K562 (cell line): Measurements from ENCODE around the gene ERC2. TPM values are rescaled to one million over a fixed set of nuclear protein-coding genes. Genes with fewer than 3 reads are reported as not detected.

Source experiments
- ATAC-seq: fragments of 200-7000 bp; cut with Tn5 transposase; 3 replicates; pipeline ENCODE4 v1.9.1; 2020; ENCODE audit warnings: moderate library complexity
- BruUV-seq: library from RNA; stranded (reverse); fragments of 400-500 nt; replicated peaks from 2 replicates; lab custom pipeline; 2021; lab: Mats Ljungman, UMichigan
- CTCF ChIA-PET: fragments of 300-600 bp; formaldehyde crosslinking; extraction: SDS; loops from one replicate; lab custom pipeline; 2021; ENCODE audit warnings: low intra/inter-chr PET ratio; lab: Yijun Ruan, JAX
- POLR2A ChIA-PET: fragments of 300-600, 350-650 bp; sonication (Branson Sonifier 250); formaldehyde crosslinking; extraction: SDS; loops from one replicate; lab custom pipeline; 2021; ENCODE audit warnings: antibody characterized with exemption, inconsistent platforms; lab: Yijun Ruan, JAX
- DNase-seq, 4 experiments: peaks; one replicate each; pipeline versions ENCODE4 v3.0.0 to v3.0.0-alpha.2; 2011 to 2018; ENCODE audit warnings: low spot score in 3 of 4, mixed read lengths in 3 of 4; ENCODE audit errors: extremely low read depth in 1 of 4
- FAIRE-seq: peaks from 2 replicates; lab custom pipeline; 2011; peaks lifted over from hg19 to GRCh38; lab: Jason Lieb, UNC
- H2AFZ ChIP-seq: 2 replicates; pipeline ENCODE4 v1.6.0; 2011; ENCODE audit warnings: low read depth, low read length, control low read depth, inconsistent platforms
- H3K27ac ChIP-seq: fragments of 200-600 bp; 3 replicates; pipeline ENCODE4 v1.8.0; 2011; ENCODE audit warnings: low read depth, mild to moderate bottlenecking, control low read depth, inconsistent platforms, low read length, moderate library complexity, mixed read lengths; ENCODE audit errors: extremely low read depth
- H3K27me3 ChIP-seq, 2 experiments: fragments of 300-600 bp in 1 of 2; 2 replicates in 1 of 2; 3 replicates in 1 of 2; pipeline versions ENCODE4 v1.6.0 to v1.8.0; 2011; ENCODE audit warnings: inconsistent platforms in 2 of 2, low read length in 2 of 2, mild to moderate bottlenecking in 1 of 2, mixed read lengths in 1 of 2, moderate library complexity in 1 of 2; ENCODE audit not compliant: control insufficient read depth in 2 of 2, insufficient read depth in 2 of 2
- H3K36me3 ChIP-seq: fragments of 300-600 bp; 3 replicates; pipeline ENCODE4 v1.8.0; 2011; ENCODE audit warnings: mild to moderate bottlenecking, low read length, inconsistent platforms; ENCODE audit not compliant: control insufficient read depth, insufficient read depth
- H3K4me1 ChIP-seq, 2 experiments: fragments of 200-600 bp in 1 of 2; replicated peaks in 1 of 2; 2 replicates in 1 of 2; 3 replicates in 1 of 2; pipeline versions ENCODE4 v1.5.1 to v1.8.0; 2011; ENCODE audit warnings: inconsistent platforms in 2 of 2, low read length in 2 of 2, mild to moderate bottlenecking in 1 of 2, mixed read lengths in 1 of 2, moderate library complexity in 1 of 2; ENCODE audit not compliant: control insufficient read depth in 2 of 2, insufficient read depth in 2 of 2
- H3K4me2 ChIP-seq: 2 replicates; pipeline ENCODE4 v1.6.1; 2011; ENCODE audit warnings: low read length, control low read depth, inconsistent platforms, mixed read lengths; ENCODE audit not compliant: insufficient read depth
- H3K4me3 ChIP-seq: fragments of 200-600 bp; sonication (generic), shearing (Covaris generic); 2 replicates; pipeline ENCODE4 v1.5.1; 2016; ENCODE audit warnings: control low read depth, inconsistent platforms
- H3K79me2 ChIP-seq: fragments of 200-600 bp; 3 replicates; pipeline ENCODE4 v1.8.0; 2011; ENCODE audit warnings: low read length, inconsistent platforms; ENCODE audit not compliant: control insufficient read depth, insufficient read depth
- H3K9ac ChIP-seq, 2 experiments: 2 replicates each; pipeline versions ENCODE4 v1.6.0 to v1.6.1; 2011; ENCODE audit warnings: low read depth in 2 of 2, low read length in 2 of 2, control low read depth in 1 of 2, inconsistent platforms in 1 of 2, mild to moderate bottlenecking in 1 of 2, mixed read lengths in 1 of 2; ENCODE audit not compliant: insufficient read depth in 1 of 2
- H3K9me1 ChIP-seq: one replicate; pipeline ENCODE4 v1.6.0; 2011; ENCODE audit warnings: inconsistent platforms, mild to moderate bottlenecking, low read length, moderate library complexity; ENCODE audit not compliant: control insufficient read depth, insufficient read depth
- H3K9me3 ChIP-seq: replicated peaks from 2 replicates; pipeline ENCODE4 v1.5.1; 2011; ENCODE audit warnings: low read depth, low read length, inconsistent platforms; ENCODE audit not compliant: control insufficient read depth, insufficient read depth
- H4K20me1 ChIP-seq: replicated peaks from 2 replicates; pipeline ENCODE4 v1.6.1; 2011; ENCODE audit warnings: low read length, inconsistent platforms, mixed read lengths; ENCODE audit not compliant: control insufficient read depth, insufficient read depth
- ARID2 ChIP-seq: fragments of 450-650 bp; IDR thresholded peaks from 2 replicates; pipeline ENCODE4 v1.6.1; 2017; ENCODE audit warnings: antibody characterized with exemption, mild to moderate bottlenecking
- CBX2 ChIP-seq: fragments of 200-600 bp; sonication (generic); IDR thresholded peaks from one replicate; pipeline ENCODE4 v1.6.1; 2012; ENCODE audit warnings: mild to moderate bottlenecking, low read length, inconsistent platforms; ENCODE audit not compliant: insufficient read depth, poor library complexity, severe bottlenecking
- EGR1 ChIP-seq: fragments of 450-650 bp; conservative IDR thresholded peaks from 2 replicates; pipeline ENCODE4 v1.6.1; 2017; ENCODE audit warnings: mild to moderate bottlenecking
- FUS ChIP-seq: fragments of 200-400 bp; formaldehyde crosslinking; optimal IDR thresholded peaks from 2 replicates; pipeline ENCODE3; 2017; ENCODE audit warnings: low read depth, low read length
- HDAC3 ChIP-seq: fragments of 450-650 bp; IDR thresholded peaks from 2 replicates; pipeline ENCODE4 v1.6.1; 2018; ENCODE audit warnings: borderline replicate concordance, mild to moderate bottlenecking, moderate library complexity; ENCODE audit not compliant: partially characterized antibody
- ILK ChIP-seq: fragments of 450-650 bp; IDR thresholded peaks from 2 replicates; pipeline ENCODE4 v1.6.1; 2016; ENCODE audit warnings: missing genetic modification characterization, low read depth, mild to moderate bottlenecking, missing compliant biosample characterization, moderate library complexity, borderline replicate concordance
- MTA3 ChIP-seq: fragments of 450-650 bp; formaldehyde crosslinking; IDR thresholded peaks from 2 replicates; pipeline ENCODE4 v1.6.1; 2017; ENCODE audit warnings: mild to moderate bottlenecking, borderline replicate concordance
- RCOR1 ChIP-seq, 2 experiments: IDR thresholded peaks; 2 replicates each; pipeline ENCODE4 v1.6.1; 2012; ENCODE audit warnings: low read depth in 2 of 2, low read length in 2 of 2, borderline replicate concordance in 1 of 2, improper control_type of control experiment in 1 of 2
- SOX6 ChIP-seq: fragments of 450-650 bp; IDR thresholded peaks from 2 replicates; pipeline ENCODE4 v1.6.1; 2014; ENCODE audit warnings: mild to moderate bottlenecking
- WHSC1 ChIP-seq: IDR thresholded peaks from one replicate; pipeline ENCODE4 v1.6.1; 2012; ENCODE audit warnings: low read length, control low read depth, inconsistent platforms
- ZC3H11A ChIP-seq: IDR thresholded peaks from 2 replicates; pipeline ENCODE4 v1.6.1; 2012; ENCODE audit warnings: low read depth, low read length, improper control_type of control experiment
- ZNF23 ChIP-seq: fragments of 250-450 bp; sonication (Bioruptor Pico); IDR thresholded peaks from 2 replicates; pipeline ENCODE4 v1.4.0; 2020; ENCODE audit warnings: mild to moderate bottlenecking
- WGBS: fragments of 100-300 bp; shearing (Covaris generic); methylation state at CpG from one replicate; pipeline ENCODE4 v1.1.6; 2016; ENCODE audit warnings: low coverage, mixed read lengths; ENCODE audit not compliant: insufficient coverage; ENCODE audit errors: missing lambda C conversion rate; 5-methylcytosine and 5-hydroxymethylcytosine counted together
- in situ Hi-C: fragments of 300-500 bp; cut with MboI; formaldehyde crosslinking; loops from 4 replicates; pipeline ENCODE4 v1.15.0; 2018; ENCODE audit warnings: inconsistent platforms, mixed read lengths
- intact Hi-C: fragments of 100-400 bp; cut with micrococcal nuclease; formaldehyde crosslinking; loops from 2 replicates; pipeline ENCODE4 v1.14.2; 2022
- polyA plus RNA-seq, 8 experiments: library from polyadenylated mRNA; depleted of rRNA in 4 of 8; stranded (reverse) in 5 of 8; unstranded in 3 of 8; fragments of >200 nt; fragmentation: Nextera tagmentation in 2 of 8; fragmentation: Illumina TruSeq in 1 of 8; extraction: Ambion mirVana in 2 of 8; extraction: Trizol in 1 of 8; gene quantifications; 2 replicates each; pipeline versions ENCODE4 v1.2.1 to v1.2.3, GENCODE V29; 2011 to 2014; ENCODE audit warnings: inconsistent platforms in 1 of 8, missing spikeins in 1 of 8
- total RNA-seq, 7 experiments: library from RNA; depleted of rRNA in 6 of 7; stranded (reverse); fragments of >200 nt in 6 of 7; fragmentation: Illumina TruSeq in 2 of 7; extraction: Trizol in 2 of 7; gene quantifications; 2 replicates each; pipeline versions ENCODE4 v1.2.1 to v1.2.3, GENCODE V29; 2011 to 2021; ENCODE audit warnings: low replicate concordance in 1 of 7

ERC2 gene
- total and polyA plus RNA-seq, 9 of the 15 experiments (the other 6 are each of a cell fraction or from before 2014, with no cell fraction given): 0.04 to 0.18 (median 0.07) TPM; not detected in 2

DNA sequence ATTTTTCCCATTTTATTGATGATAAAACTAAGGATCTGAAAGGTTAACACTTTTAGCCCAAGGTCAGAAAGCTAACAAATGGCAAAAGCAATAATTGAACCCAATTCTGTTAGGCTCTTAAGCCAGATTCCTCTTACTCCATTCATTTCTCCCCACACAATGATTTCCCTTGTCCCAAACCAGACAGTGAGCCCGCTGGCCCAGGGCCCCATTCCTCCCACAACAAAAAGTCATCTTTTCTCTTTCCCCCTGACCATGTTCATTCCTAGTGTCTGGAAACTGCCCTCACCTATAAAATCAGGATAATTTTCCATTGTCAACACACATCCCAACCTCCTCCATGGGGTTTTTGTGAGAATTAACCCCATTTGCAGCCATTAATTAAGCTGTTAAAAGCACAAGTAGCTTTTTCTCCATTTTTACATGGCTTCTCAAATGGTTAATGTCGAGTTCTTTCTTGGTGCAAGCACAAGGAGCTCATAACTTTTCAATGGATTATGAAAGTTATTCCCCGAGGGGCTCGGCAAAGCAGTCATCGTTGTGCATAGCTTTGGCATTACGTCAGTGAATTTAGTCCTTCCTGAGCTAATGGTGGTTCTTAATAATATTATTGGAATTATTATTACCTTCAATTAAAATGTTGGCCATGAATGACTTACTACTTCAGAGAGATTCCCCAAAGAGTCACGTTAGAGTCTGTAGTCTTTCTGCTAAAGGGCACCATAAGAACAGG, 830.2 kb downstream of the ERC2 start:
- no TSS peak for BruUV-seq
- no peak for DNase-seq
- H3K9me3 ChIP-seq: no peaks in the 10 kb centered on the region
- intact Hi-C loops (no loop called here), in situ Hi-C loops (no loop called here)
- no peak overlapping the region for H3K4me3 ChIP-seq
- CTCF ChIA-PET: no interaction called here
- ATAC-seq: no peak
- H4K20me1 ChIP-seq: no peaks in the 10 kb centered on the region
- no peak overlapping the region for H3K9ac ChIP-seq
- no peak overlapping the region for H3K4me2 ChIP-seq
- no peaks in the 10 kb centered on the region for H3K27me3 ChIP-seq
- H3K4me1 ChIP-seq: no peaks in the 10 kb centered on the region
- FAIRE-seq: no peak
- TF ChIP-seq FUS: no peak
- no peak for TF ChIP-seq ZNF23 (CRISPR knock-in tag)
- TF ChIP-seq MTA3: no peak
- TF ChIP-seq HDAC3: no peak
- TF ChIP-seq ZC3H11A: no peak
- TF ChIP-seq EGR1: no peak
- no peak for TF ChIP-seq RCOR1 (IDR thresholded peaks at IDR 0.05; ENCODE audit: borderline replicate concordance in 1 of 2, low read depth in 2 of 2, low read length in 2 of 2)
- TF ChIP-seq CBX2: no peak
- TF ChIP-seq WHSC1: no peak
- TF ChIP-seq ARID2: no peak
- TF ChIP-seq ILK (tag): no peak
- TF ChIP-seq SOX6: no peak
- no peaks in the 10 kb centered on the region for H3K36me3 ChIP-seq
- H3K79me2 ChIP-seq: no peaks in the 10 kb centered on the region
- no peak overlapping the region for H3K27ac ChIP-seq
- POLR2A ChIA-PET: interaction anchor here (0.6 kb wide), 1 partner anchor 37 kb away, joined by 3 read pairs; no protein-coding TSS in a partner anchor
- no peak overlapping the region for H2AFZ ChIP-seq
- H3K9me1 ChIP-seq: no peaks in the 10 kb centered on the region
- WGBS: 0% methylated on average over 7 of the region's 7 CpGs
